Daoy (cell line): Measurements from ENCODE around the gene OR13C2. TPM values are rescaled to one million over a fixed set of nuclear protein-coding genes. Genes with fewer than 3 reads are reported as not detected.

Experiments
- total RNA-seq: library from RNA; depleted of rRNA; stranded (reverse); fragments of >200 nt; shearing (Covaris generic); gene quantifications from 2 replicates; pipeline ENCODE4 v1.2.3, GENCODE V29; 2014; rRNA removed

Gene OR13C2
- total RNA-seq, 1 experiment from 2014 or later: not detected

Other genes starting within 250 kb of the OR13C2 start
- gene OR13F1, start 101.4 kb downstream of the OR13C2 start, total RNA-seq: not detected in 2 replicates
- gene OR13C4, start 78.4 kb downstream of the OR13C2 start, total RNA-seq: not detected in 2 replicates
- not detected in 2 replicates for gene OR13C3, start 68.8 kb downstream of the OR13C2 start, total RNA-seq
- not detected in 2 replicates for gene OR13C8, start 36.5 kb downstream of the OR13C2 start, total RNA-seq
- gene OR13C5, start 6.2 kb downstream of the OR13C2 start, total RNA-seq: not detected in 2 replicates
- not detected in 2 replicates for gene OR13C9, start 12.6 kb upstream of the OR13C2 start, total RNA-seq
- gene OR13D1, start 88.9 kb upstream of the OR13C2 start, total RNA-seq: not detected in 2 replicates
- gene NIPSNAP3A, start 142.1 kb upstream of the OR13C2 start, total RNA-seq: 19.1 and 20.7 TPM in 2 replicates
- 0.06 TPM in 1 of 2 replicates, not detected in the other for gene NIPSNAP3B, start 158.5 kb upstream of the OR13C2 start, total RNA-seq